GM12864 (cell line): ENCODE measurements around the gene TIMM50.
A peak's percentile ranks its signal among the peaks of the same experiment; 100 is the strongest.

Experiments
- DNase-seq: peaks from one replicate; pipeline ENCODE4 v3.0.0-alpha.2; 2011; ENCODE audit warnings: low read depth
- H3K4me3 ChIP-seq: 2 replicates; pipeline ENCODE4 v1.5.1; 2011; ENCODE audit warnings: mild to moderate bottlenecking, low read depth, low read length, control low read depth
- CTCF ChIP-seq: IDR thresholded peaks from 2 replicates; pipeline ENCODE4 v1.5.1; 2011; ENCODE audit warnings: low read depth, mild to moderate bottlenecking, moderate library complexity, low read length, control low read depth, inconsistent platforms; ENCODE audit errors: missing control alignments

Gene TIMM50

GRCh38 chr19:39518458-39518857 is 37.8 kb downstream of the TIMM50 start:
- DNase-seq = no peak
- no peak for TF ChIP-seq CTCF
- H3K4me3 ChIP-seq = no peak overlapping the region

GRCh38 chr19:39518975-39519374 is 38.3 kb downstream of the TIMM50 start:
- TF ChIP-seq CTCF = no peak
- H3K4me3 ChIP-seq = no peak overlapping the region
- DNase-seq = no peak

GRCh38 chr19:39520541-39521484 is 40.2 kb downstream of the TIMM50 start:
- no peak overlapping the region for H3K4me3 ChIP-seq
- TF ChIP-seq CTCF = no peak
- DNase-seq = no peak

- no peak overlapping the region for H3K4me3 ChIP-seq
- no peak for DNase-seq
- TF ChIP-seq CTCF = no peak
Measured at GRCh38 chr19:39524495-39524894, 43.9 kb downstream of the TIMM50 start.

- TF ChIP-seq CTCF = no peak
- DNase-seq = no peak
- H3K4me3 ChIP-seq = no peak overlapping the region
Measured at GRCh38 chr19:39525205-39525604, 44.6 kb downstream of the TIMM50 start.

GRCh38 chr19:39531834-39532232 is 51.2 kb downstream of the TIMM50 start:
- TF ChIP-seq CTCF = no peak
- H3K4me3 ChIP-seq = peak overlapping the region; percentile 86
- DNase-seq = no peak
